HG03520 (cell line): ENCODE results near the gene MEX3B.
"Not testable (repeated sequence)": the region's sequence is repeated elsewhere in the genome, so short reads cannot be mapped to it uniquely, and the experiment has no call there.

Experiments used
- ATAC-seq: cut with Tn5 transposase; IDR thresholded peaks from one replicate; pipeline ENCODE4 v1.9.1; 2021; ENCODE audit warnings: mild to moderate bottlenecking, moderate library complexity; ENCODE audit not compliant: unreplicated experiment

The MEX3B gene

GRCh38 chr15:82051664-82052063 lies 5.8 kb upstream of the MEX3B start:
- no peak for ATAC-seq

GRCh38 chr15:82048811-82049210 lies 3.0 kb upstream of the MEX3B start:
- no peak for ATAC-seq

- peak; percentile 1 for ATAC-seq
These were observed 1.9 kb upstream of the MEX3B start for GRCh38 chr15:82047453-82048400.

- peak; percentile 58 for ATAC-seq
These were observed 1.0 kb upstream of the MEX3B start for GRCh38 chr15:82046666-82047452.

GRCh38 chr15:82045179-82045891 lies 483 bp downstream of the MEX3B start:
- peak; percentile 1 for ATAC-seq

- no peak for ATAC-seq
These were observed 1.2 kb downstream of the MEX3B start for GRCh38 chr15:82044373-82045178.

- ATAC-seq: no peak
These were observed 1.9 kb downstream of the MEX3B start for GRCh38 chr15:82043796-82044372.

- no peak for ATAC-seq
These were observed 2.6 kb downstream of the MEX3B start for GRCh38 chr15:82043130-82043673.

GRCh38 chr15:82040862-82041261 lies 5.0 kb downstream of the MEX3B start:
- ATAC-seq: no peak

GRCh38 chr15:82040390-82040789 lies 5.4 kb downstream of the MEX3B start:
- ATAC-seq: no peak

GRCh38 chr15:82039871-82040270 lies 5.9 kb downstream of the MEX3B start:
- no peak for ATAC-seq

- no peak for ATAC-seq
These were observed 9.4 kb downstream of the MEX3B start for GRCh38 chr15:82036461-82036860.

GRCh38 chr15:82031871-82032270 lies 13.9 kb downstream of the MEX3B start:
- ATAC-seq: no peak

- ATAC-seq: no peak
These were observed 15.6 kb downstream of the MEX3B start for GRCh38 chr15:82030176-82030575.

- not testable (repeated sequence) for ATAC-seq
These were observed 17.7 kb downstream of the MEX3B start for GRCh38 chr15:82028163-82028562.

- no peak for ATAC-seq
These were observed 23.8 kb downstream of the MEX3B start for GRCh38 chr15:82021992-82022391.

- ATAC-seq: no peak
These were observed 25.0 kb downstream of the MEX3B start for GRCh38 chr15:82020625-82021394.

GRCh38 chr15:82018201-82018600 lies 27.6 kb downstream of the MEX3B start:
- no peak for ATAC-seq

- no peak for ATAC-seq
These were observed 28.2 kb downstream of the MEX3B start for GRCh38 chr15:82017656-82018055.
